Fibroblast of pulmonary artery (primary cell): ENCODE measurements around the gene ZMAT5.

ENCODE experiments used
- DNase-seq: peaks from one replicate; pipeline ENCODE4 v3.0.0-alpha.2; 2010; ENCODE audit warnings: low read depth
- H3K4me3 ChIP-seq: replicated peaks from 2 replicates; pipeline ENCODE4 v1.5.1; 2011; ENCODE audit warnings: low read depth, mild to moderate bottlenecking, control low read depth, low read length, moderate library complexity
- TF ChIP-seq, protein P1 (sequence below): IDR thresholded peaks from 2 replicates; pipeline ENCODE4 v1.5.1; 2011; ENCODE audit warnings: mild to moderate bottlenecking, control low read depth, low read length, inconsistent platforms; ENCODE audit errors: missing control alignments

ZMAT5 gene

DNA sequence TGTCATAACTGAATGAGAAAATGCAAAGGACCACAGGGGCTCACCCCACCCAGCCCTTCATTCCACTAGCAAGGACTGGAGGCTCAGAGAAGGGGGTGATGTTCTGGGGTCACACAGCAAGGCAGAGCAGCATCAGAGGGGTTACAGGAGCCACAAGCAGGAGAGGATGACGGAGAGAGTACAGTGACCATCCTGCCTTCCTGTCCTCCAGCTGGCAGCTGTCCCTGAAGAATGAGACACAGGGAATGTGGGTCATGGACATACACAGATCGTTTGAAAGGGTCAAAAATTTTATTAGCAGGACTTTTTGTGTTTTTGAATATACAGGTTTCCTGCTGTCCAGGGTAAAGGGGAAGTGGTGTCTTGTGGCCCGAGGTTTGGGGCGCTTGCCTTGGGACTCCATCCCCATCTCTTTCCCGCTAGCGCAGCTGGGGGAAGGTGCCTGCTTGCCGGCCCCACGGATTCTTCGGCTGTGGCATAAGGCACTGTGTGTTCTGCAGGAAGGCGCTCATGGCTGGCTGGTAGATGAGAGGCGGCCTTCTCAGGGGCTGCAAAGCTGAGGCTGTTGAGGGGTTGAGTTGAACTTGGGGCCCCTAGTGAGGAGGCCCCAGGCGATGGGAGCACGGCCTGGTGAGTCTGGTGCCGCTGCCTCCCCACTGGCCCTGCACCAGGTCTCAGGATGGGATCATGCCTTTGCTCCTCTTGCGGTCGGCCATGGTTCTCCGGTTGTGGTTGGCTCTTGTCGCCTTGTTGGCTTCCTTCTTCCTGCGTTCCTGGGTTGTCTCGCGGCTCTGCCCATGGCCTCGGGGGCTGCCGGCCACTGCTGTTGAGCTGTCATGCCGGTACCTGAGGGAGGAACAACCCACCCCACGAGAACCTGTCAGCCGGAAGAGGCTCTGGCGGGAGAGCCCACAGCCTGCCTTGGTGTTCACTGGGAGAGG, 21.8 kb upstream of the ZMAT5 start:
- DNase-seq = no peak
- H3K4me3 ChIP-seq = no peak overlapping the region
- TF ChIP-seq, protein P1, sequence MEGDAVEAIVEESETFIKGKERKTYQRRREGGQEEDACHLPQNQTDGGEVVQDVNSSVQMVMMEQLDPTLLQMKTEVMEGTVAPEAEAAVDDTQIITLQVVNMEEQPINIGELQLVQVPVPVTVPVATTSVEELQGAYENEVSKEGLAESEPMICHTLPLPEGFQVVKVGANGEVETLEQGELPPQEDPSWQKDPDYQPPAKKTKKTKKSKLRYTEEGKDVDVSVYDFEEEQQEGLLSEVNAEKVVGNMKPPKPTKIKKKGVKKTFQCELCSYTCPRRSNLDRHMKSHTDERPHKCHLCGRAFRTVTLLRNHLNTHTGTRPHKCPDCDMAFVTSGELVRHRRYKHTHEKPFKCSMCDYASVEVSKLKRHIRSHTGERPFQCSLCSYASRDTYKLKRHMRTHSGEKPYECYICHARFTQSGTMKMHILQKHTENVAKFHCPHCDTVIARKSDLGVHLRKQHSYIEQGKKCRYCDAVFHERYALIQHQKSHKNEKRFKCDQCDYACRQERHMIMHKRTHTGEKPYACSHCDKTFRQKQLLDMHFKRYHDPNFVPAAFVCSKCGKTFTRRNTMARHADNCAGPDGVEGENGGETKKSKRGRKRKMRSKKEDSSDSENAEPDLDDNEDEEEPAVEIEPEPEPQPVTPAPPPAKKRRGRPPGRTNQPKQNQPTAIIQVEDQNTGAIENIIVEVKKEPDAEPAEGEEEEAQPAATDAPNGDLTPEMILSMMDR = no peak

DNA sequence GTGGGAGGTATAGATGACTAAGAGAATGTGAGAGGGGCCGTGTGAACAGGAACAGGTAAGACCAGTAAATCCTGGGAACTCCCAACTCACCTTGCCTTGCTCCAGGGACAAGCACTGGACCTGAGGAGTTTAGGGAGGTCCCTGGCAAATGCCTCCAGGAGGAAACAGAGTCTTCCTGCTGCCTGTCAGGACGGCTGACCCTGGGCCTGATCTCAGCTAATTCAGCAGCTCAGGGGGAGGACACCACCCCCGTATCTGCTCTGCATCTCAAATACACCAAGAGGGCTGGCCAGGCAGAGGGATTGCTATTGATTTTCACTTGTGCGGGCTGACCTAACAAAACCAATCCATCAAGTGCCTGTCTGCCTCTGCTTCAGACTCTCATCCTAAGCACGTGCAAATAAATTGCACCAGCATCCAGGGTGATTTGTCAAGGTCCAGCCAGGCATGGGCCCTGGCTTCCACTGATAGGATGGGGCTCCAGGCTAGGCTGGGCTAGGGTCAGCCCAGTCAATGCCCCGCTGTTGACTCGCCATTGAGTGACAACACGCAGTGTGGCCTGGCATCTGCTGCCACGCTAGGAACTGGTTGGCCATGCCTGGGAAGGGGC, 20.7 kb upstream of the ZMAT5 start:
- TF ChIP-seq, protein P1 = no peak
- DNase-seq = no peak
- H3K4me3 ChIP-seq = no peak overlapping the region

DNA sequence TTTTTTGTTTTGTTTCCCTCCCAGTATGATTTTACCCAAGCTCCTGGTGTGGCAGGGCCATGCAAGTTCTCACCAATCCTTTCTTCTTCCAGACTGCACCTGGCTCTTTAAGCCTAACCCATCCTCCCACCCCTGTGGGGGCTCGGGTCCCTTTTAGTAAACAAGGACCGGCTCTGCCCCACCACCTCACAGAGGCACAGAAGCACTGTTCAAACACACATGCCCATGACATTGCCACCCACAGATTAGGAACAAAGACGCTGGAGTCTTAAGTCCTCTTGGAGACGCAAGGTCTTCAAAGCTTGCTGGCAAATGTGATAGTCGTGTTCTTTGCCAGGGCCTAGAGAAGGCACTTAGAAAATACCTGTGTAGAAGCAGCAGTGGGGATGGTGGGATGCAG, 19.2 kb upstream of the ZMAT5 start:
- TF ChIP-seq, protein P1 = no peak

DNA sequence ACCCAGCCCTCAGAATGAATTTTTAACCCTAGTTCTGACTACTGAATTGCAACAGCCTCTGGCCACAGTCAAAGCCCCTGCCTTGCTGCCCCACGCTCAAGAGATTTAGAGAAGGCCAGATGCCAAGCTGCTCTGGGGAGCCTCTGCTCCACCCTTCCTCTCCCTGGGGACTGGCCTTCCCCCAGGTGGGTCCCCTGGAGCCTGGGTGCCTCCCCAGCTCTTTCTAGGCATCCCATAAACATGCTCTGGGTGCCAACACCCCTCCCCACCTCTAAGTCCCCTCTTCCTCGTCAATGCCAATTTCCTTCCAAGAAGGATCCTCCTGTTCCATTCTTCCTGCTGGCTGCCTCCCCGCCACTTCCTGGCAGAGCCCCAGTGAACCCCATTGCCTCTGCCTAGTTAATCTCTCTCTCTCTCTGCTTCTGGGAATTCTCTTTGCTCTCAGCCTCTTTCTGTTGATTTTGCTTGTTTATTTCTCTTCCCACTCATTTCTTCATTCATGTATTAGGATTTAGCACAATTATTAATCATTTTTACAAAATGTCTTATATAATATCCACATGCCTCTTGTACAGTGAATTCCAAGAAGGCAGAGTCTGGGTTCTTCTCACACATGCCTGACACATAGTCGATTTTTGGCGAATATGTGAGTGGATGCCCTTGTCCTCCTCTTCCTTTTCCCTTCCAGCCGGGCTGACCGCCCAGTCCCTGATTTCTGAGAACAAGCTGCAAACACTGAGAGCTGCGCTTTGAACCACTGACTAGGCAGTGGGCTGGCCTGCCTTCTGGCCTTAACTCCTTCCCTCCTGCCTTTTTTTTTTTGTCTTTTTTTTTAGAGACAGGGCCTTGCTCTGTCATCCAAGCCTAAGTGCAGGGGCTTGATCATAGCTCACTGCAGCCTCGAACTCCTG, 17.9 kb upstream of the ZMAT5 start:
- no peak overlapping the region for H3K4me3 ChIP-seq
- TF ChIP-seq, protein P1 = no peak
- DNase-seq = peak; percentile 48

More for the DNA sequence above, 19.2 kb upstream of the ZMAT5 start:
- no peak for DNase-seq
- no peak overlapping the region for H3K4me3 ChIP-seq

DNA sequence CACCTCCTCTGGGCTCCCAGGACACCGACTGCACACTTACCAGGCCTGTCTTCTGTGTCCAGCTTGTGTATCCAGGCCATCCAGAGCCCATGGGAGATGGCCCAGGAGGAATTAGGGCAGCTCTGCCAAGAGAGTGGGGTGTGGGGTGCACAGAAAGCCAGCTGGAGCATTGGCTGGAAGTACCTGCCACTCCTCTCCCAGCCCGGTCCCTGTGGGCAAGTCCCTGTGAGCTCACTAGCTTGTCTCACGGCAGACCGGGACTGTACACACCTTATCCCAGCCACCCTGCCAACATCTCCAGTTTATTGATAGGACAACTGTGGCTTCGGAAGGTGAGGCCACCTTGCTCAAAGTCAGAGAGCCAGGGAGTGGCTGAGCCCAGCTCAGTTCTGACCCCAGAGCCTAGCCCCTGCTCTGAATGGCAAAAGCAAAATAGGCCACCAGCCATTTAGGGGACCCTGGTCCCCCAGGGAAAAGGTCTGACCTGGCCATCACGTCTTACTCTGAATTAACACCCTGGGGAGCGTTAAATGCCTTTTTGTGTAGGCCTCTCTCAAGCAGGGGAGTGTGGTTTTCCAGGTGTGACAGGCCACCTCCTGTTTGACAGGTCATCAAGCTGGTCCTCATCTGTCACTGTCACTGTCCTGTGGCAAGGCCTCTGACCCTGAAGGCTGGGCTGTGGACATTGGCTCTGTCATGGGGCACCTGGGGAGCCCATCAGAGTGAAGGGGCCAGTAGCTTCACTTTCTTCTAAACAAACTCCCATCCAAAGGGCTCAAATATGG, 15.4 kb upstream of the ZMAT5 start:
- H3K4me3 ChIP-seq = no peak overlapping the region
- TF ChIP-seq, protein P1 = no peak
- DNase-seq = peak; percentile 28
